SJSA1 (cell line): ENCODE measurements around the gene SLC39A13. TPM values are rescaled to one million over a fixed set of nuclear protein-coding genes. Genes with fewer than 3 reads are reported as not detected.

Experiments
- DNase-seq, 2 experiments: peaks; one replicate each; pipeline ENCODE4 v3.0.0-alpha.2; 2015 to 2020; ENCODE audit warnings: low spot score in 2 of 2, low read depth in 1 of 2
- H3K27ac ChIP-seq: fragments of 250-450 bp; sonication (Bioruptor Pico); 2 replicates; pipeline ENCODE4 v1.5.1; 2020; ENCODE audit warnings: mild to moderate bottlenecking, moderate library complexity
- H3K27me3 ChIP-seq: fragments of 250-450 bp; sonication (Bioruptor Pico); replicated peaks from 2 replicates; pipeline ENCODE4 v1.5.1; 2020; ENCODE audit warnings: mild to moderate bottlenecking, moderate library complexity
- H3K36me3 ChIP-seq: fragments of 250-450 bp; sonication (Bioruptor Pico); 2 replicates; pipeline ENCODE4 v1.5.1; 2020; ENCODE audit warnings: mild to moderate bottlenecking
- H3K4me1 ChIP-seq: fragments of 250-450 bp; sonication (Bioruptor Pico); replicated peaks from 2 replicates; pipeline ENCODE4 v1.6.1; 2021; ENCODE audit warnings: mild to moderate bottlenecking
- H3K4me3 ChIP-seq: fragments of 250-450 bp; sonication (Bioruptor Pico); 2 replicates; pipeline ENCODE4 v1.5.1; 2020; ENCODE audit warnings: mild to moderate bottlenecking
- H3K9me3 ChIP-seq: fragments of 250-450 bp; sonication (Bioruptor Pico); replicated peaks from 2 replicates; pipeline ENCODE4 v1.5.1; 2020; ENCODE audit warnings: mild to moderate bottlenecking
- total RNA-seq: library from RNA; depleted of rRNA; stranded (reverse); fragments of >200 nt; shearing (Covaris generic); gene quantifications from 2 replicates; pipeline ENCODE4 v1.2.3, GENCODE V29; 2014

The SLC39A13 gene
- total RNA-seq, 1 experiment from 2014 or later: 42.0 TPM

DNA sequence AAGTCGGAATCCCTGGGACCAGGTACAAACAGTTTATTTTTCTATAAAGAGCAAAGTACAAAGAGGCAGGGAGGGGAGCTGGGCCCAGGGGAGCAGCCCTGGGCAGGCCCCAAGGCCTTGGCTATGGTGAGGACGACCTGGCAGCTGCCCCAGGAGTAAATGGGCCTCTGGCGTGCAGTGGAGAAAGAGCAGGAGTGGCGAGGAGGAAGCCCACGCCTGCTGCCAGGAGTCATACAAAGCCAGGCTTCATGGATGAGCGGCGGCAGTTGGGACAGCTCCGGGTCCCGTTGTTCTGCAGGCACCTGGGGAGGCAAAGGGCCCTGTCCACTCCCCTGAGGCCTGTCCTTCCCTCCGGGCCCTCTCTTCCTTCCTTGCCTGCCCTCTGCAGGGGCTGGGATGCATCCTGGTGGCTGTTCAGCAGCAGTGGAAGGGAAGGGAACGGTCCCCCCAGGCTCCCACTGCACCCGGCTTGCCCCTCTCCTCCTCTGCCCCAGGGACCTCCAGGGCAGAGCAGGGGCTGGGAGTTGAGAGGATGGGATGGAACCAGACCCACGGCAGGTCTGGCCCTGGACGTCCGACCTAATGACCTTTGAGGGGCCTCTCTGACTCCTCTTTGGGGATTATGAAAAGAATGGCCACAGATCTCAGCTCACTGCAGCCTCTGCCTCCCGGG is 29.5 kb downstream of the SLC39A13 start:
- no peaks in the 10 kb centered on the region for H3K36me3 ChIP-seq
- H3K4me1 ChIP-seq: no peaks in the 10 kb centered on the region
- no peaks in the 10 kb centered on the region for H3K27me3 ChIP-seq
- no peak overlapping the region for H3K27ac ChIP-seq
- DNase-seq: no peak
- H3K9me3 ChIP-seq: no peaks in the 10 kb centered on the region
- H3K4me3 ChIP-seq: no peak overlapping the region

DNA sequence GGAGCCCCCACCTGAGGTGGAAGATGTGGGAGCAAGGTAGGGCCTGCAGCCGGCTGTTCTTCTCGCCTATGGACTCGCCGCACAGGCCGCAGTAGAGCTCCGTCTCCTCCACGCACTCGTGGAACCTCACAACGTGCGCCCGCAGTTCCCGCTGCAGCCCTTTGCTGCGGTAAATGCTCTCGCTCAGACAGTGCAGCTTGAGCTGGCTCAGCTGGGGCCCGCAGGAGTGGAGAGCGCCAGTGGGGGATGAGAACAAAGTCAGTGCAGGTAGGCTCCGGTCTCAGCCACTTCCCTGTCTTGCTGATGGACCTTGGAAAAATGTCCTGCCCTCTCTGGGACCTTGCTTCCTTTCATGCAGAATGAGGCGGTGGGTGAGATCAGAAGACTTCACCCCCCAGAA is 30.3 kb downstream of the SLC39A13 start:
- DNase-seq: no peak
- H3K9me3 ChIP-seq: no peaks in the 10 kb centered on the region
- no peak overlapping the region for H3K4me3 ChIP-seq
- H3K27me3 ChIP-seq: no peaks in the 10 kb centered on the region
- H3K27ac ChIP-seq: no peak overlapping the region
- no peaks in the 10 kb centered on the region for H3K4me1 ChIP-seq
- H3K36me3 ChIP-seq: no peaks in the 10 kb centered on the region

DNA sequence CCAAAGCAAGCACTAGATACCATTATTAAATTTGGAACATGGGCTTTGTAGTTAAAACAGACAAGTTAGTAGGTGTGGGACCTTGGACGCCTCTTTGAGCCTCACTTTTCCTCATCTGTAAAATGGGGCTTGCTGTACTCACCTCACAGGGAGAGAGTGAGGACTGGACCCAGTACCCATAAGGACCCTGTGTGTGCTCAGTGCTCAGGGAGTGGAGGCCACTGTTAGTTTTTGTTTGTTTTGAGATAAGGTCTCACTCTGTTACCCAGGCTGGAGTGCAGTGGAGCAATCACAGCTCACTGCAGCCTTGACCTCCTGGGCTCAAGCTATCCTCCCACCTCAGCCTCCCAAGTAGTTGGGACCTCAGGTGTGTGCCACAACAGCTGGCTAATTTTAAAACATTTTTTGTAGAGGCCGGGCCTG is 31.7 kb downstream of the SLC39A13 start:
- no peaks in the 10 kb centered on the region for H3K27me3 ChIP-seq
- no peak for DNase-seq
- H3K4me3 ChIP-seq: no peak overlapping the region
- H3K9me3 ChIP-seq: no peaks in the 10 kb centered on the region
- no peaks in the 10 kb centered on the region for H3K4me1 ChIP-seq
- no peaks in the 10 kb centered on the region for H3K36me3 ChIP-seq
- no peak overlapping the region for H3K27ac ChIP-seq

DNA sequence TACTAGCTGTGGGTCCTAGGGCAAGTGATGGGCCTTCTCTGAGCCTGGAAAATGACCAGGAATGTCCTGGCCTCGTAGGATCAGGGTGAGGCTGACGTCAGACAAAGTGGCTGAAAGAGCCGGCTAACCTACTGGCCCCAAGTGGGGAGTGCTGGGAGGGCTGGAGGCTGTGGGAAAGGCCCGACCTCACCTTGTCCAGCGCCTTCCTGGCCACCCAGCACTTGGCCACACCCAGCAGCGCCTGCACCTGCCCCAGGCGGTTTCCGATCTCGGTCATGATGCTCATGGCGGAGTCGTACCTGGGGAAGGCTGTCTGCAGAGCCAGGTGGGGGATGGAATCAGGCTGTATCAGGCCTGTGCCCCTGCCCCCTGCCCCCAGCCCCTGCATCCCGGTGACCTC is 33.0 kb downstream of the SLC39A13 start:
- Histone ChIP-seq H3K27me3 (no peaks in the 10 kb centered on the region), H3K27ac (no peak overlapping the region), H3K4me3 (no peak overlapping the region), H3K36me3 (no peaks in the 10 kb centered on the region), H3K9me3 (no peaks in the 10 kb centered on the region), H3K4me1 (no peaks in the 10 kb centered on the region)
- DNase-seq: no peak

DNA sequence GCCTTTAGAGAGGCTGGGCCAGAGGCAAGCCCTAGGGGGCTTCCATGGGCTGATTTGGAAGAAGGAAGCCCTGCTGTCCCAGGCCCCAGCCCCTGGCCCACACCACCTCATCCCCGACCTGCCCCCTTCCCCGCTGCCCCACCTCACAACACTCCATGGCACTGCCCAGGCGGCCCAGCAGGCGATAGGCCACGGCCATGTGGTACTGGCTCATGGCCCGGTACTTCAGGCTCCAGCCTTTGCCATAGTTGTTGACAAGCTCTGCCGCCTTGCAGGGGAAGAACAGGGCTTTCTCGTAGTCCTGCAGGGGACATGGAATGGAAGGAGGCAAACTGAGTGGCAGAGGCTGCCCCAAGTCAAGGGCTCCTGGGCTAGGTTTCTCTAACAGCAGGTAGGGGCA is 34.1 kb downstream of the SLC39A13 start:
- no peak overlapping the region for H3K4me3 ChIP-seq
- no peaks in the 10 kb centered on the region for H3K9me3 ChIP-seq
- H3K4me1 ChIP-seq: no peaks in the 10 kb centered on the region
- H3K27ac ChIP-seq: no peak overlapping the region
- H3K36me3 ChIP-seq: no peaks in the 10 kb centered on the region
- no peak for DNase-seq
- no peaks in the 10 kb centered on the region for H3K27me3 ChIP-seq

DNA sequence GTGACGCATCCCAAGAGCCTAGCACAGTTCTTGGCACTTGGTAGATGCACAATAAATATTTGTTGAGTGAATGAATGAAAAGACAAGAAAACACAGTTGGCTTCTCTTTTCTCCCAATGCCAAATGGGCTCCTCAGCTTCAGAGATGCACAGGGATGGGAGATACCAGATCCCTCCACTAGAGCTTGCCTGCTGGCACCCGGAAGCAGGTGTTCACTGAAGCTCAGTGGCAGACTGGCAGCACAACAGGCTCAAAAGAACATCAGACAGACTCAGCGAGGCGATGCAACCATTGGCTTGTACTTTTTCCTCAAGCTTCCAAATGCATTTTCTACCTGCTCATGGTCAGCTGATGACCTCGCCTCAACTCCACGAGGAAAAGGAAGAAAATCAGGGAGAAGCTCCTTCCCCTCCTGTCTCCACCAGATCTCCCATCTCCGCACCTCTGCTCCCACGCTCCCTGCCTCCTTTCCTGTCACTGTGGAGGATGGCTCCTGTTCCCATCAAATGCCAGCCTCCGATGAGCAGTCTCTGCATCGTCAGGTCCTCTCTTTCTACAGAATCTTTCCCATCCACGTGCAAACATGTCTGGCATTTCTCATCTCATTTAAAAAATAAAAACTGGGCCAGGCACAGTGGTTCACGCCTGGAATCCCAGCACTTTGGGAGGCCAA is 34.8 kb downstream of the SLC39A13 start:
- H3K36me3 ChIP-seq: no peaks in the 10 kb centered on the region
- no peaks in the 10 kb centered on the region for H3K4me1 ChIP-seq
- no peak overlapping the region for H3K4me3 ChIP-seq
- H3K9me3 ChIP-seq: no peaks in the 10 kb centered on the region
- DNase-seq: no peak
- H3K27me3 ChIP-seq: no peaks in the 10 kb centered on the region
- no peak overlapping the region for H3K27ac ChIP-seq

DNA sequence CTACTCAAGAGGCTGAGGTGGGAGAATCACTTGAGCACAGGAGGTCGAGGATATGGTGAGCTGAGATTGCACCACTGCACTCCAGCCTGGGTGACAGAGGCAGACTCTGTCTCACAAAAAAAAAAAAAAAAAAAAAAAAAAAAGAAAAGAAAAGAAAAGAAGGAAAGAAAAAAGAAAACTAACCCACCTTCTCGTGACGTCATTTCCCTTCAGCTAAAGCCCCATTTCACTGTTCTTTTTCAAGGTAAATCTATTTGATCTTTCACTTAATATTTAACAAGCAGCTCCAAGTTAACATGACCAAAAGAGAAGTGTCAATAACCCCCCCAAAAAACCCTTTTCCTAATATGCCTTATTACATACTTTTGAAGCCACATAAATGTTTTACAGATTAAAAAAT is 35.4 kb downstream of the SLC39A13 start:
- Histone ChIP-seq H3K4me3 (no peak overlapping the region), H3K9me3 (no peaks in the 10 kb centered on the region), H3K27ac (no peak overlapping the region), H3K4me1 (no peaks in the 10 kb centered on the region), H3K27me3 (no peaks in the 10 kb centered on the region), H3K36me3 (no peaks in the 10 kb centered on the region)
- no peak for DNase-seq

DNA sequence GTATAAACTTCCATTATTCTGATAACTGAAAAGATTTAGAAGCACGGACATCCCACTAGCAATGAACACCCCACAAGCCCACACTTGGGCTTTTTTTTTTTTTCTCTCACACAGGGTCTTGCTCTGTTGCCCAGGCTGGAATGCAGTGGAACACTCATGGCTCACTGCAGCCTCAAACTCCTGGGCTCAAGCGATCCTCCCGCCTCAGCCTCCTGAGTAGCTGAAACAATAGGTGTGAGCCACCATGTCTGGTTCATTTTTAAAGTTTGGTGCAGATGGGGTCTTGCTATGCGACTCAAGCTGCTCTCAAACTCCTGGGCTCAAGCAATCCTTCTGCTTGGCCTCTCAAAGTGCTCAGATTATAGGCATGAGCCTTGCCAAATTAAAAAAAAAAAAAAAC is 37.5 kb downstream of the SLC39A13 start:
- H3K4me3 ChIP-seq: no peak overlapping the region
- no peak for DNase-seq
- no peak overlapping the region for H3K27ac ChIP-seq
- H3K4me1 ChIP-seq: no peaks in the 10 kb centered on the region
- no peaks in the 10 kb centered on the region for H3K27me3 ChIP-seq
- H3K36me3 ChIP-seq: no peaks in the 10 kb centered on the region
- H3K9me3 ChIP-seq: no peaks in the 10 kb centered on the region

DNA sequence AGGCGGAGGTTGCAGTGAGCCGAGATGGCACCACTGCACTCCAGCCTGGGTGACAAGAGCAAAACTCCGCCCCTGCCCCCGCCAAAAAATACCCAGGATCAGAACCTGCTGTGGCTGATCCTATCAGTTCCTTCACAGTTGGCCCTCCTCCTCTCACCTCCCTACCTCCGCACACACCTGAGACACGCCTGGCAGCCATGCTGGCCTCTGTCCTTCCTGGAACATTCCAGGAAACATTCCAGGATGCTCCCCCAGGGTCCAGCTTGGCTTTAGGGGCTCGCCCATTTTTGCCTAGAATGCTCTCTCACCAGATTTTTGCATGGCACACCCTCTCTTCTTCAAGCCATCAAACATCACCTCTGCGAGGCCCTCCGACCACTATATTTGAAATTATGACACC is 38.4 kb downstream of the SLC39A13 start:
- Histone ChIP-seq H3K27me3 (no peaks in the 10 kb centered on the region), H3K36me3 (no peaks in the 10 kb centered on the region), H3K4me3 (no peak overlapping the region), H3K27ac (no peak overlapping the region), H3K4me1 (no peaks in the 10 kb centered on the region), H3K9me3 (no peaks in the 10 kb centered on the region)
- no peak for DNase-seq

DNA sequence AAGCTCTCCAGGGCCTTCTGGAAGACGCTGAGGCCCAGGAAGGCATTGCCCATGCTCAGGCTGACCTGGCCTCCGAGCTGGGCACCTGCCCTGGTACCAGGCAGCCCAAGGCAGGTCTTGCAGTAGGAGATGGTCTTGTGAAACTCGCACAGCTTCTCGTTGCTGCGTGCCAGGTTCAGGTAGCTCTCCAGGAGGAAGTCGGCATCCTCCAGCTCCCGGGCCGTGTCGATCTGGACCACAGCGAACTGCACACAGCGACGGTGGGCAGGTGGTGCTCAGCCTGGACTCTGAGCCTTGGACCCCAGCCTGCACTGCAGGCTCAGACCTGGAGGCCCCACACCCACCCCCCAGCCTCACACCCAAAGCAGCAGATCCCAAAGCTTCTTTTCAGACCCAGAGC is 39.5 kb downstream of the SLC39A13 start:
- H3K4me1 ChIP-seq: no peaks in the 10 kb centered on the region
- H3K27me3 ChIP-seq: no peaks in the 10 kb centered on the region
- no peak overlapping the region for H3K27ac ChIP-seq
- H3K9me3 ChIP-seq: no peaks in the 10 kb centered on the region
- H3K36me3 ChIP-seq: no peaks in the 10 kb centered on the region
- H3K4me3 ChIP-seq: no peak overlapping the region
- no peak for DNase-seq

DNA sequence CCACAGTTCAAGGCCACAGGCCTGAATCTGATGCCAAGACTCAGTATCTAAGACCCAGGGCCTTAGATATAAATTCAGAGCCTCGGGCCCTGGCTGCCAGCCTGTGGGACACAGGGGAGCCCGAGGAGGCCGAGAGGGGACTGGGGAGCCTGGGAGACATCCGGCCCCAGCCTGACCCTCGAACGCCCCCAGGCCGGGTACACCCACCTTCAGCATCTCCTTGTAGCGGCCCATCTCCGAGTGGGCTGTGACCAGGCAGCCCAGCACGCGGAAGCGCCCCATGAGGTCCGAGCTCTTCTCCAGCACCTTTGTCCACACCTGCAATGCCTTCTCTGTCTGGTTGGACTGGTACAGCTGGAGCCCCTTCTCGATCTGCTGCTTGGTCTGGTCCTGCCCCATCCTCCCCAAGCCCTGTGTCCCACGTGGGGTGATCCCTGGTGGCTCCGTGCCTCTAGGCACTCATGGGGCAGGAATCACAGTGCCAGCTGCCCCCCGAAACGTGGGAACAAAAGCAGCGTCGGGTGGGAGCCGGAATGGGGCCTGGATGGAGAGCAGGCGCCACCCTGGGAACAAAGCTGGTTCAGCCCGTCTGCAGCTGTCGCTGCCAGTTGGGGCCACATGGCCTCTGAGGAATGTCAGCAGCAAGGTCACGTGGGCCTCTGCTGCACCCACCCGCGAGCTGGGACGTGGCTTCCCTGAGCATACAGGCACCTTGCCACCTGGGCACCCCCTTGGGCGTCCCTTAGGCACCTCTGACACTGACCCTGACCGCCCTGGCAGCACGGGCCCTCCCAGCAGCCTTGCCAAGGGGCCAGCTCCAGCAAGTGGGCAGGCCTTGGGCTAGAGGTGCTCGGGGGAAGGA is 40.4 kb downstream of the SLC39A13 start, which contains the start of gene RAPSN:
TSS of gene RAPSN (minus strand) at position 571 of the 862 bp plus-strand sequence. CDS start at position 399, 172 bp downstream.
- Histone ChIP-seq H3K27ac (no peak within 1 kb of the TSS), H3K9me3 (no peaks in the 10 kb centered on the region), H3K27me3 (no peaks in the 10 kb centered on the region), H3K4me3 (no peak within 1 kb of the TSS), H3K4me1 (no peaks in the 10 kb centered on the region), H3K36me3 (no peaks in the 10 kb centered on the region)
- no peak for DNase-seq

DNA sequence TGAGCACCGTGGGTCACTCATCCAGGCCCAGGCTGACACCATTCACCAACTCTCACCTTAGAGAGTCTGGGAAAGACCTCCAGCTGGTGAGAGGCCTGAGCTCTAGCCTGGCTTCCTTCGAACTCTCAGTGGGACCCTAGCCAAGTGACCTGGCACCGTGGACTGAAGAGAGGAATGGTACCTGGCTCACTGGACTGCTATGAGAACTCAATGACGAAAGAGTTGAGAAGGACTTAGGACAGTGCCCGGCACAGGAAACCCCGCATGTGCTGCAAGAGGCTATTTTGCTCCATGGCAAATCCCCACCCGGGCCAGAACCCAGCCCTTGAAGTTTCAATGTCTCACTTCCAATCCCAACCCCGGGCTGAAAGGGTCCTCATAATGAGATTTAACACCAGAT is 41.2 kb downstream of the SLC39A13 start:
- no peaks in the 10 kb centered on the region for H3K4me1 ChIP-seq
- no peaks in the 10 kb centered on the region for H3K9me3 ChIP-seq
- H3K27me3 ChIP-seq: no peaks in the 10 kb centered on the region
- DNase-seq: no peak
- no peak overlapping the region for H3K4me3 ChIP-seq
- H3K36me3 ChIP-seq: no peaks in the 10 kb centered on the region
- H3K27ac ChIP-seq: no peak overlapping the region

DNA sequence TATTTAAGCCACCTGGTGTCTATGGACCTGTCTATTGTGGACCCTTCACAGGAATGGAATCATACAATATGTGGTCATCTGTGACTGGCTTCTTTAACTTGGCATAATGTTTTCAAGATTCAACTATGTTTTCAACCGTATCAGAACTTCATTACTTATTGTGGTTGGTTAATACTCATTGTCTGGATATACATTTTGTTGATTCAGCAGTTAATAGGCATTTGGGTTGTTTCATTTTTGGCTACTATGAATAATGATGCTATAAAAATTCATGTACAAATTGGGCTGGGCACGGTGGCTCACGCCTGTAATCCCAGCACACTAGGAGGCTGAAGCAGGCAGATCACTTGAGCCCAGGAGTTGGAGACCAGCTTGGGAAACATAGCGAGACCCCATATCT is 43.0 kb downstream of the SLC39A13 start:
- DNase-seq: no peak
- H3K9me3 ChIP-seq: no peaks in the 10 kb centered on the region

DNA sequence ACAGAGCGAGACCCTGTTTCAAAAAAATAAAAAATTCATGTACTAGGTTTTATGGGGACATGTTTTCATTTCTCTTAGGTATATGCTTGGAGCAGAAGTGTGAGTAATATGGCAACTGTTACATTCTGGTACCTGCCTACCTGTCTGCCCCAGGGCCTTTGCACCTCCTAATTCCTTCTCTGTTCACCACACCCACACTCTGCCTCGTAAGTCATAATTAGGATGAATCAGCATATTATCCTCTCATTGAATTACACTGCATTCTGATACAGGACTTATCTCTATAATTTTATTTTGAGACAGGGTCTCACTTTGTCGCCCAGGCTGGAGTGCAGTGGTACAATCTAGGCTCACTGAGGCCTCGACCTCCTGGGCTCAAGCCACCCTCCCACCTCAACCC is 43.6 kb downstream of the SLC39A13 start:
- no peaks in the 10 kb centered on the region for H3K36me3 ChIP-seq
- no peak for DNase-seq
- no peak overlapping the region for H3K27ac ChIP-seq
- H3K9me3 ChIP-seq: no peaks in the 10 kb centered on the region
- no peak overlapping the region for H3K4me3 ChIP-seq
- H3K27me3 ChIP-seq: no peaks in the 10 kb centered on the region
- H3K4me1 ChIP-seq: no peaks in the 10 kb centered on the region

More for the DNA sequence above, 43.0 kb downstream of the SLC39A13 start:
- no peak overlapping the region for H3K27ac ChIP-seq
- no peaks in the 10 kb centered on the region for H3K36me3 ChIP-seq
- no peaks in the 10 kb centered on the region for H3K4me1 ChIP-seq
- no peak overlapping the region for H3K4me3 ChIP-seq
- no peaks in the 10 kb centered on the region for H3K27me3 ChIP-seq
